ENCODE measurements around the gene LILRB4.
"Not testable (repeated sequence)": the region's sequence is repeated elsewhere in the genome, so short reads cannot be mapped to it uniquely, and the experiment has no call there.

Gene LILRB4

GRCh38 chr19:54697716-54698115, 34.9 kb downstream of the LILRB4 start:
- DNase-seq, result not testable (repeated sequence)

- no peak for DNase-seq
Observed at GRCh38 chr19:54704928-54705327, 42.1 kb downstream of the LILRB4 start.

GRCh38 chr19:54707962-54708361, 45.2 kb downstream of the LILRB4 start:
- no peak for DNase-seq

DNA sequence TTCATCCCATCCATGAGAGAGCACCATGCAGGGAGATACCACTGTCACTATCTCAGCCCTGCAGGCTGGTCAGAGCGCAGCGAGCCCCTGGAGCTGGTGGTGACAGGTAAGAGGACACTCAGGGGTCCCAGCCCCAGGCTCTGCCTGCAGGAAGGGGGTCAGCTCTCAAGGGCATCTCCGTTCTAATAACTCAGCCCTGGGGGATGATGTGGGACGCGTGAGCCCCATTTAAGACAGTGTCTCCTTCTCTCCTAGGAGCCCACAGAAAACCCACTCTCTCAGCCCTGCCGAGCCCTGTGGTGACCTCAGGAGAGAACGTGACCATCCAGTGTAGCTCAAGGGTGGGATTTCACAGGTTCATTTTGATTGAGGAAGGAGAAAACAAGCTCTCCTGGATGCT, 46.0 kb downstream of the LILRB4 start:
- DNase-seq, result no peak

- DNase-seq, result no peak
Observed at GRCh38 chr19:54709212-54709948, 46.6 kb downstream of the LILRB4 start.

DNA sequence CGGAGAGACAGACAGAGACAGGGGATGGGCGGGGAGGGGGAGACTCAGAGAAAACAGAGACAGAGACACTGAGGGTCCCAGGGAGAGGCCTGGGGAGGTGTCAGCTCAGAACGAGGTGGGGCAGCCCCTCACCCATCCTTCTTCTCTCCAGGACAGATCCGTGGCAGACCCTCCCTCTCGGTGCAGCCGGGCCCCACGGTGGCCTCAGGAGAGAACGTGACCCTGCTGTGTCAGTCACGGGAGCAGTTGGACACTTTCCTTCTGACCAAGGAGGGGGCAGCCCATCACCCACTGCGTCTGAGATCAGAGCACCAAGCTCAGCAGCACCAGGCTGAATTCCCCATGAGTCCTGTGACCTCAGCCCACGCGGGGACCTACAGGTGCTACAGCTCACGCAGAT, 47.2 kb downstream of the LILRB4 start:
- DNase-seq, result not testable (repeated sequence)

Data from eye (tissue), 1 donor.